ENCODE results near the gene GIMAP1.
"Not testable (repeated sequence)": the region's sequence is repeated elsewhere in the genome, so short reads cannot be mapped to it uniquely, and the experiment has no call there.

Gene GIMAP1

GRCh38 chr7:150678601-150679000 is 37.8 kb upstream of the GIMAP1 start:
- H3K9me3 ChIP-seq (ENCODE audit: control extremely low read depth in 1 of 5, control insufficient read depth in 4 of 5, insufficient read depth in 2 of 5, low read depth in 1 of 5, low read length in 4 of 5); DNase-seq; H3K27me3 ChIP-seq (replicated peaks in 2 of 5; ENCODE audit: control insufficient read depth in 4 of 5, insufficient read depth in 5 of 5, low read length in 4 of 5); CTCF ChIA-PET; H3K36me3 ChIP-seq (ENCODE audit: control insufficient read depth in 4 of 4, insufficient read depth in 4 of 4, low read length in 3 of 4); H3K27ac ChIP-seq (ENCODE audit: insufficient read depth in 1 of 2, low read depth in 1 of 2, low read length in 2 of 2, poor library complexity in 1 of 2, severe bottlenecking in 2 of 2); H3K4me3 ChIP-seq (ENCODE audit: control insufficient read depth in 1 of 7, extremely low read depth in 1 of 7, insufficient read depth in 4 of 7, low read depth in 2 of 7, low read length in 6 of 7); POLR2A ChIA-PET: not testable (repeated sequence)
- H3K4me1 ChIP-seq (ENCODE audit: control extremely low read depth in 1 of 4, control insufficient read depth in 4 of 4, insufficient read depth in 4 of 4, low read length in 3 of 4), result peaks cover 8 to 29% (median 17%) of the 10 kb centered on the region in 4 experiments
- WGBS (ENCODE audit: insufficient coverage), result 98% methylated on average over 11 of the region's 11 CpGs

GRCh38 chr7:150680364-150680763 is 36.0 kb upstream of the GIMAP1 start:
- CTCF ChIA-PET; POLR2A ChIA-PET; H3K36me3 ChIP-seq (ENCODE audit: control insufficient read depth in 4 of 4, insufficient read depth in 4 of 4, low read length in 3 of 4); H3K9me3 ChIP-seq (ENCODE audit: control extremely low read depth in 1 of 5, control insufficient read depth in 4 of 5, insufficient read depth in 2 of 5, low read depth in 1 of 5, low read length in 4 of 5); DNase-seq; H3K4me3 ChIP-seq (ENCODE audit: control insufficient read depth in 1 of 7, extremely low read depth in 1 of 7, insufficient read depth in 4 of 7, low read depth in 2 of 7, low read length in 6 of 7); H3K27me3 ChIP-seq (replicated peaks in 2 of 5; ENCODE audit: control insufficient read depth in 4 of 5, insufficient read depth in 5 of 5, low read length in 4 of 5); H3K27ac ChIP-seq (ENCODE audit: insufficient read depth in 1 of 2, low read depth in 1 of 2, low read length in 2 of 2, poor library complexity in 1 of 2, severe bottlenecking in 2 of 2): not testable (repeated sequence)
- peaks cover 6 to 30% (median 20%) of the 10 kb centered on the region in 4 experiments for H3K4me1 ChIP-seq (ENCODE audit: control extremely low read depth in 1 of 4, control insufficient read depth in 4 of 4, insufficient read depth in 4 of 4, low read length in 3 of 4)
- no CpG with 5 or more reads among the region's 2 CpGs for WGBS (ENCODE audit: insufficient coverage)

GRCh38 chr7:150685219-150686029 is 31.0 kb upstream of the GIMAP1 start, which contains the start of gene GIMAP2:
Gene GIMAP2, plus strand, starts transcription at chr7:150685706. Its CDS starts 1,354 bp downstream, at chr7:150687060.
- Histone ChIP-seq H3K9me3 (ENCODE audit: control extremely low read depth in 1 of 5, control insufficient read depth in 4 of 5, insufficient read depth in 2 of 5, low read depth in 1 of 5, low read length in 4 of 5) (peaks cover 0 to 12% (median 4%) of the 10 kb centered on the region in 5 experiments), H3K27me3 (replicated peaks in 2 of 5; ENCODE audit: control insufficient read depth in 4 of 5, insufficient read depth in 5 of 5, low read length in 4 of 5) (no peaks in the 10 kb centered on the region), H3K4me1 (ENCODE audit: control extremely low read depth in 1 of 4, control insufficient read depth in 4 of 4, insufficient read depth in 4 of 4, low read length in 3 of 4) (peaks cover 0 to 30% (median 19%) of the 10 kb centered on the region in 4 experiments), H3K27ac (ENCODE audit: insufficient read depth in 1 of 2, low read depth in 1 of 2, low read length in 2 of 2, poor library complexity in 1 of 2, severe bottlenecking in 2 of 2) (peak within 1 kb of the TSS; percentile 65 to 88), H3K4me3 (ENCODE audit: control insufficient read depth in 1 of 7, extremely low read depth in 1 of 7, insufficient read depth in 4 of 7, low read depth in 2 of 7, low read length in 6 of 7) (peak within 1 kb of the TSS; percentile 26 to 99 (median 88)), H3K36me3 (ENCODE audit: control insufficient read depth in 4 of 4, insufficient read depth in 4 of 4, low read length in 3 of 4) (peaks cover 9 to 26% (median 20%) of the 10 kb centered on the region in 4 experiments)
- DNase-seq, result peak; percentile 65 to 78 (median 71)
- 3% methylated on average over 5 of the region's 6 CpGs for WGBS (ENCODE audit: insufficient coverage)
- ChIA-PET CTCF (interaction anchor here (0.8 to 1.5 kb wide), 9 partner anchors 15 to 235 kb away, joined by 3 to 5 read pairs (median 4); partner anchors contain the start of gene GIMAP8), POLR2A (interaction anchor here (0.6 kb wide), 1 partner anchor 12 kb away, joined by 9 read pairs; no protein-coding TSS in a partner anchor)

- peak overlapping the region; percentile 65 to 88 for H3K27ac ChIP-seq (ENCODE audit: insufficient read depth in 1 of 2, low read depth in 1 of 2, low read length in 2 of 2, poor library complexity in 1 of 2, severe bottlenecking in 2 of 2)
- peaks cover 0 to 19% (median 6%) of the 10 kb centered on the region in 5 experiments for H3K9me3 ChIP-seq (ENCODE audit: control extremely low read depth in 1 of 5, control insufficient read depth in 4 of 5, insufficient read depth in 2 of 5, low read depth in 1 of 5, low read length in 4 of 5)
- H3K27me3 ChIP-seq (replicated peaks in 2 of 5; ENCODE audit: control insufficient read depth in 4 of 5, insufficient read depth in 5 of 5, low read length in 4 of 5), result no peaks in the 10 kb centered on the region
- CTCF ChIA-PET, result interaction anchor here (1.0 to 1.5 kb wide), 7 partner anchors 14 to 236 kb away, joined by 3 to 5 read pairs (median 4); partner anchors contain the start of gene GIMAP8
- 0% methylated on average over 3 of the region's 9 CpGs for WGBS (ENCODE audit: insufficient coverage)
- peaks cover 0 to 30% (median 19%) of the 10 kb centered on the region in 4 experiments for H3K4me1 ChIP-seq (ENCODE audit: control extremely low read depth in 1 of 4, control insufficient read depth in 4 of 4, insufficient read depth in 4 of 4, low read length in 3 of 4)
- H3K4me3 ChIP-seq (ENCODE audit: control insufficient read depth in 1 of 7, extremely low read depth in 1 of 7, insufficient read depth in 4 of 7, low read depth in 2 of 7, low read length in 6 of 7), result peak overlapping the region; percentile 26 to 99 (median 88)
- DNase-seq, result peak in 2 of 3 donors; percentile 4 to 24
- peaks cover 16 to 33% (median 26%) of the 10 kb centered on the region in 4 experiments for H3K36me3 ChIP-seq (ENCODE audit: control insufficient read depth in 4 of 4, insufficient read depth in 4 of 4, low read length in 3 of 4)
- POLR2A ChIA-PET, result no interaction called here
These were observed 30.3 kb upstream of the GIMAP1 start for GRCh38 chr7:150686030-150686631.

- H3K4me1 ChIP-seq (ENCODE audit: control extremely low read depth in 1 of 4, control insufficient read depth in 4 of 4, insufficient read depth in 4 of 4, low read length in 3 of 4), result peaks cover 0 to 30% (median 19%) of the 10 kb centered on the region in 4 experiments
- H3K27me3 ChIP-seq (replicated peaks in 2 of 5; ENCODE audit: control insufficient read depth in 4 of 5, insufficient read depth in 5 of 5, low read length in 4 of 5), result no peaks in the 10 kb centered on the region
- POLR2A ChIA-PET, result no interaction called here
- DNase-seq, result no peak
- CTCF ChIA-PET, result no interaction called here
- H3K27ac ChIP-seq (ENCODE audit: insufficient read depth in 1 of 2, low read depth in 1 of 2, low read length in 2 of 2, poor library complexity in 1 of 2, severe bottlenecking in 2 of 2), result no peak overlapping the region
- peaks cover 31 to 52% (median 44%) of the 10 kb centered on the region in 4 experiments for H3K36me3 ChIP-seq (ENCODE audit: control insufficient read depth in 4 of 4, insufficient read depth in 4 of 4, low read length in 3 of 4)
- WGBS (ENCODE audit: insufficient coverage), result 100% methylated on average over 6 of the region's 6 CpGs
- H3K4me3 ChIP-seq (ENCODE audit: control insufficient read depth in 1 of 7, extremely low read depth in 1 of 7, insufficient read depth in 4 of 7, low read depth in 2 of 7, low read length in 6 of 7), result no peak overlapping the region
- peaks cover 0 to 38% (median 18%) of the 10 kb centered on the region in 5 experiments for H3K9me3 ChIP-seq (ENCODE audit: control extremely low read depth in 1 of 5, control insufficient read depth in 4 of 5, insufficient read depth in 2 of 5, low read depth in 1 of 5, low read length in 4 of 5)
These were observed 27.8 kb upstream of the GIMAP1 start for GRCh38 chr7:150688630-150689029.

- H3K9me3 ChIP-seq (ENCODE audit: control extremely low read depth in 1 of 5, control insufficient read depth in 4 of 5, insufficient read depth in 2 of 5, low read depth in 1 of 5, low read length in 4 of 5), result peaks cover 6 to 76% (median 23%) of the 10 kb centered on the region in 5 experiments
- WGBS (ENCODE audit: insufficient coverage), result 100% methylated on average over 2 of the region's 2 CpGs
- no peak overlapping the region for H3K27ac ChIP-seq (ENCODE audit: insufficient read depth in 1 of 2, low read depth in 1 of 2, low read length in 2 of 2, poor library complexity in 1 of 2, severe bottlenecking in 2 of 2)
- H3K4me3 ChIP-seq (ENCODE audit: control insufficient read depth in 1 of 7, extremely low read depth in 1 of 7, insufficient read depth in 4 of 7, low read depth in 2 of 7, low read length in 6 of 7), result no peak overlapping the region
- no peaks in the 10 kb centered on the region for H3K4me1 ChIP-seq (ENCODE audit: control extremely low read depth in 1 of 4, control insufficient read depth in 4 of 4, insufficient read depth in 4 of 4, low read length in 3 of 4)
- ChIA-PET POLR2A (no interaction called here), CTCF (no interaction called here)
- DNase-seq, result no peak
- H3K27me3 ChIP-seq (replicated peaks in 2 of 5; ENCODE audit: control insufficient read depth in 4 of 5, insufficient read depth in 5 of 5, low read length in 4 of 5), result no peaks in the 10 kb centered on the region
- H3K36me3 ChIP-seq (ENCODE audit: control insufficient read depth in 4 of 4, insufficient read depth in 4 of 4, low read length in 3 of 4), result peaks cover 19 to 32% (median 21%) of the 10 kb centered on the region in 4 experiments
These were observed 20.8 kb upstream of the GIMAP1 start for GRCh38 chr7:150695654-150696053.

Data from common myeloid progenitor, CD34-positive (primary cell).